ENCODE data around the gene EXOC6B.

GRCh38 chr2:72438364-72438763 is 387.5 kb downstream of the EXOC6B start:
- TF ChIP-seq POLR2A (IDR thresholded peaks at IDR 0.05; ENCODE audit: low read depth, low read length) (no peak), SPI1 (IDR thresholded peaks at IDR 0.05; ENCODE audit: low read depth, low read length) (no peak), POLR2AphosphoS5 (IDR thresholded peaks at IDR 0.05; ENCODE audit: low read depth, low read length) (no peak)

Measured in GM12891 (cell line).